Measurements from ENCODE around the gene LAMA3.

- TF ChIP-seq CTCF (conservative IDR thresholded peaks at IDR 0.05; ENCODE audit: low read depth in 2 of 2), result no peak
- no peak for TF ChIP-seq EZH2 (IDR thresholded peaks at IDR 0.05; ENCODE audit: low read depth, unreplicated experiment)
- TF ChIP-seq, protein P1, sequence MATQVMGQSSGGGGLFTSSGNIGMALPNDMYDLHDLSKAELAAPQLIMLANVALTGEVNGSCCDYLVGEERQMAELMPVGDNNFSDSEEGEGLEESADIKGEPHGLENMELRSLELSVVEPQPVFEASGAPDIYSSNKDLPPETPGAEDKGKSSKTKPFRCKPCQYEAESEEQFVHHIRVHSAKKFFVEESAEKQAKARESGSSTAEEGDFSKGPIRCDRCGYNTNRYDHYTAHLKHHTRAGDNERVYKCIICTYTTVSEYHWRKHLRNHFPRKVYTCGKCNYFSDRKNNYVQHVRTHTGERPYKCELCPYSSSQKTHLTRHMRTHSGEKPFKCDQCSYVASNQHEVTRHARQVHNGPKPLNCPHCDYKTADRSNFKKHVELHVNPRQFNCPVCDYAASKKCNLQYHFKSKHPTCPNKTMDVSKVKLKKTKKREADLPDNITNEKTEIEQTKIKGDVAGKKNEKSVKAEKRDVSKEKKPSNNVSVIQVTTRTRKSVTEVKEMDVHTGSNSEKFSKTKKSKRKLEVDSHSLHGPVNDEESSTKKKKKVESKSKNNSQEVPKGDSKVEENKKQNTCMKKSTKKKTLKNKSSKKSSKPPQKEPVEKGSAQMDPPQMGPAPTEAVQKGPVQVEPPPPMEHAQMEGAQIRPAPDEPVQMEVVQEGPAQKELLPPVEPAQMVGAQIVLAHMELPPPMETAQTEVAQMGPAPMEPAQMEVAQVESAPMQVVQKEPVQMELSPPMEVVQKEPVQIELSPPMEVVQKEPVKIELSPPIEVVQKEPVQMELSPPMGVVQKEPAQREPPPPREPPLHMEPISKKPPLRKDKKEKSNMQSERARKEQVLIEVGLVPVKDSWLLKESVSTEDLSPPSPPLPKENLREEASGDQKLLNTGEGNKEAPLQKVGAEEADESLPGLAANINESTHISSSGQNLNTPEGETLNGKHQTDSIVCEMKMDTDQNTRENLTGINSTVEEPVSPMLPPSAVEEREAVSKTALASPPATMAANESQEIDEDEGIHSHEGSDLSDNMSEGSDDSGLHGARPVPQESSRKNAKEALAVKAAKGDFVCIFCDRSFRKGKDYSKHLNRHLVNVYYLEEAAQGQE (IDR thresholded peaks at IDR 0.05; ENCODE audit: unreplicated experiment), result no peak
- TF ChIP-seq POLR2AphosphoS5 (IDR thresholded peaks at IDR 0.05; ENCODE audit: low read depth), result no peak
- TF ChIP-seq EZH2phosphoT487 (IDR thresholded peaks at IDR 0.05; ENCODE audit: unreplicated experiment), result no peak
- TF ChIP-seq CREB1 (CRISPR knock-in tag; IDR thresholded peaks at IDR 0.05; ENCODE audit: low read depth), result no peak
- no peak for TF ChIP-seq JUNB (IDR thresholded peaks at IDR 0.05; ENCODE audit: unreplicated experiment)
- TF ChIP-seq NANOG (IDR thresholded peaks at IDR 0.05; ENCODE audit: borderline replicate concordance), result no peak
- no peak for TF ChIP-seq STAT1 (IDR thresholded peaks at IDR 0.05; ENCODE audit: unreplicated experiment)
- no peak for TF ChIP-seq ETS1 (IDR thresholded peaks at IDR 0.05)
- TF ChIP-seq ZNF331 (CRISPR knock-in tag; IDR thresholded peaks at IDR 0.05; ENCODE audit: low read depth), result no peak
- TF ChIP-seq ZNF462 (CRISPR knock-in tag; IDR thresholded peaks at IDR 0.05), result no peak
- TF ChIP-seq ZNF114 (CRISPR knock-in tag; IDR thresholded peaks at IDR 0.05), result no peak
Measured at GRCh38 chr18:23658285-23658684, 31.0 kb upstream of the LAMA3 start.
